H9 (cell line): Measurements from ENCODE around the gene SH3BGR. TPM values are rescaled to one million over a fixed set of nuclear protein-coding genes. Genes with fewer than 3 reads are reported as not detected.

Source experiments
- DNase-seq: peaks from one replicate; pipeline ENCODE4 v3.0.0-alpha.2; 2017
- H2AFZ ChIP-seq: one replicate; pipeline ENCODE4 v1.6.1; 2013; ENCODE audit warnings: mild to moderate bottlenecking, low read length, control low read depth, moderate library complexity
- H2AK5ac ChIP-seq: 2 replicates; pipeline ENCODE4 v1.6.1; 2013; ENCODE audit warnings: low read length, control low read depth, mixed read lengths; ENCODE audit not compliant: insufficient read length
- H2BK120ac ChIP-seq: one replicate; pipeline ENCODE4 v1.6.1; 2013; ENCODE audit warnings: low read depth, mild to moderate bottlenecking, low read length, control low read depth, inconsistent platforms; ENCODE audit not compliant: poor library complexity, severe bottlenecking
- H2BK12ac ChIP-seq: 2 replicates; pipeline ENCODE4 v1.6.1; 2013; ENCODE audit warnings: low read length, control low read depth, mixed read lengths, low read depth; ENCODE audit not compliant: insufficient read length
- H2BK15ac ChIP-seq: 2 replicates; pipeline ENCODE4 v1.6.1; 2013; ENCODE audit warnings: low read depth, low read length, control low read depth
- H2BK20ac ChIP-seq: one replicate; pipeline ENCODE4 v1.6.1; 2013; ENCODE audit warnings: low read depth, mild to moderate bottlenecking, low read length, control low read depth, inconsistent platforms; ENCODE audit not compliant: poor library complexity, severe bottlenecking
- H2BK5ac ChIP-seq: 2 replicates; pipeline ENCODE4 v1.6.1; 2013; ENCODE audit warnings: low read length, control low read depth, mixed read lengths; ENCODE audit not compliant: insufficient read length
- H3K14ac ChIP-seq: 2 replicates; pipeline ENCODE4 v1.6.1; 2013; ENCODE audit warnings: low read length, control low read depth; ENCODE audit not compliant: insufficient read depth
- H3K18ac ChIP-seq: 2 replicates; pipeline ENCODE4 v1.6.1; 2013; ENCODE audit warnings: low read depth, mild to moderate bottlenecking, mixed read lengths, low read length, control low read depth; ENCODE audit not compliant: insufficient read length
- H3K23ac ChIP-seq: 2 replicates; pipeline ENCODE4 v1.6.1; 2013; ENCODE audit warnings: low read length, control low read depth, mixed read lengths, low read depth; ENCODE audit not compliant: insufficient read length
- H3K23me2 ChIP-seq: 2 replicates; pipeline ENCODE4 v1.6.1; 2013; ENCODE audit warnings: low read depth, mild to moderate bottlenecking, mixed read lengths, low read length, control low read depth; ENCODE audit not compliant: insufficient read length, poor library complexity, severe bottlenecking
- H3K27ac ChIP-seq: 2 replicates; pipeline ENCODE4 v1.5.1; 2013; ENCODE audit warnings: low read length, control low read depth, mixed read lengths, low read depth; ENCODE audit not compliant: insufficient read length
- H3K27me3 ChIP-seq: 2 replicates; pipeline ENCODE4 v1.6.1; 2013; ENCODE audit warnings: low read length, control low read depth, inconsistent platforms; ENCODE audit not compliant: insufficient read depth
- H3K4ac ChIP-seq: 2 replicates; pipeline ENCODE4 v1.6.1; 2013; ENCODE audit warnings: low read depth, mild to moderate bottlenecking, control low read depth, inconsistent platforms, low read length, moderate library complexity
- H3K4me1 ChIP-seq: 2 replicates; pipeline ENCODE4 v1.6.1; 2013; ENCODE audit warnings: low read length, control low read depth, inconsistent platforms; ENCODE audit not compliant: insufficient read depth
- H3K4me2 ChIP-seq: 2 replicates; pipeline ENCODE4 v1.6.1; 2013; ENCODE audit warnings: low read length, control low read depth, mixed read lengths; ENCODE audit not compliant: insufficient read length, insufficient read depth
- H3K56ac ChIP-seq: 2 replicates; pipeline ENCODE4 v1.6.1; 2013; ENCODE audit warnings: low read depth, mild to moderate bottlenecking, mixed read lengths, low read length, control low read depth; ENCODE audit not compliant: insufficient read length
- H3K79me1 ChIP-seq: 2 replicates; pipeline ENCODE4 v1.6.1; 2013; ENCODE audit warnings: low read depth, mild to moderate bottlenecking, moderate library complexity, low read length, control low read depth, inconsistent platforms; ENCODE audit not compliant: insufficient read depth, poor library complexity, severe bottlenecking
- H3K79me2 ChIP-seq: 2 replicates; pipeline ENCODE4 v1.6.1; 2013; ENCODE audit warnings: low read length, control low read depth, inconsistent platforms; ENCODE audit not compliant: insufficient read depth
- H3K9ac ChIP-seq: 2 replicates; pipeline ENCODE4 v1.6.1; 2013; ENCODE audit warnings: low read length, control low read depth, mixed read lengths; ENCODE audit not compliant: insufficient read length; ENCODE audit errors: extremely low read depth
- H3K9me3 ChIP-seq: one replicate; pipeline ENCODE4 v1.6.1; 2013; ENCODE audit warnings: low read depth, low read length, inconsistent platforms; ENCODE audit not compliant: control insufficient read depth
- H3T11ph ChIP-seq: one replicate; pipeline ENCODE4 v1.6.1; 2013; ENCODE audit warnings: mild to moderate bottlenecking, low read length, control low read depth, inconsistent platforms
- H4K20me1 ChIP-seq: one replicate; pipeline ENCODE4 v1.6.1; 2013; ENCODE audit not compliant: control insufficient read depth, insufficient read length, insufficient read depth
- H4K5ac ChIP-seq: 2 replicates; pipeline ENCODE4 v1.6.1; 2013; ENCODE audit warnings: low read depth, mild to moderate bottlenecking, mixed read lengths, low read length, control low read depth; ENCODE audit not compliant: insufficient read length
- H4K8ac ChIP-seq: replicated peaks from 2 replicates; pipeline ENCODE4 v1.6.1; 2013; ENCODE audit warnings: low read length, control low read depth, mixed read lengths, low read depth; ENCODE audit not compliant: insufficient read length
- H4K91ac ChIP-seq: 2 replicates; pipeline ENCODE4 v1.6.1; 2013; ENCODE audit warnings: low read depth, mild to moderate bottlenecking, moderate library complexity, mixed read lengths, low read length, control low read depth; ENCODE audit not compliant: insufficient read length
- H3K27ac Mint-ChIP-seq, 3 experiments: 2 replicates in 2 of 3; 3 replicates in 1 of 3; pipeline ENCODE4 v1.8.0; 2020 to 2021; ENCODE audit warnings: mixed read lengths in 3 of 3, mild to moderate bottlenecking in 1 of 3, moderate library complexity in 1 of 3
- H3K27me3 Mint-ChIP-seq: 2 replicates; pipeline ENCODE4 v1.8.0; 2021; ENCODE audit warnings: low read depth, mild to moderate bottlenecking, moderate library complexity, mixed read lengths
- H3K36me3 Mint-ChIP-seq, 3 experiments: 2 replicates in 2 of 3; 3 replicates in 1 of 3; pipeline ENCODE4 v1.8.0; 2020 to 2021; ENCODE audit warnings: low read depth in 3 of 3, mixed read lengths in 3 of 3; ENCODE audit not compliant: insufficient read depth in 1 of 3
- H3K4me1 Mint-ChIP-seq, 2 experiments: 2 replicates each; pipeline ENCODE4 v1.8.0; 2020; ENCODE audit warnings: mixed read lengths in 2 of 2
- H3K4me3 Mint-ChIP-seq, 2 experiments: 2 replicates in 1 of 2; 3 replicates in 1 of 2; pipeline ENCODE4 v1.8.0; 2020 to 2021; ENCODE audit warnings: mild to moderate bottlenecking in 2 of 2, mixed read lengths in 2 of 2, moderate library complexity in 1 of 2
- H3K9me3 Mint-ChIP-seq, 2 experiments: 2 replicates in 1 of 2; 3 replicates in 1 of 2; pipeline ENCODE4 v1.8.0; 2020; ENCODE audit warnings: mild to moderate bottlenecking in 2 of 2, mixed read lengths in 2 of 2, moderate library complexity in 1 of 2
- CTCF ChIP-seq: fragments of 200-600 bp; sonication (generic); conservative IDR thresholded peaks from 3 replicates; pipeline ENCODE4 v1.8.0; 2021; ENCODE audit warnings: antibody characterized with exemption, mild to moderate bottlenecking
- WGBS: extraction: QIAGEN DNeasy Blood & Tissue Kit; methylation state at CpG from one replicate; pipeline ENCODE4 v1.1.7; 2013; ENCODE audit warnings: missing lambda C conversion rate, low lambda C conversion rate, mixed read lengths; ENCODE audit not compliant: insufficient read length; ENCODE audit errors: extremely low coverage; 5-methylcytosine and 5-hydroxymethylcytosine counted together
- total RNA-seq: library from RNA; stranded (reverse); gene quantifications from 2 replicates; pipeline ENCODE4 v1.2.1, GENCODE V29; 2021

Gene SH3BGR
- total RNA-seq, 1 experiment from 2014 or later: 2.9 TPM

- Histone ChIP-seq H3K9me3 (no peaks in the 10 kb centered on the region), H3K23me2 (no peaks in the 10 kb centered on the region), H2BK12ac (no peak overlapping the region), H3K4me1 (no peaks in the 10 kb centered on the region), H2BK15ac (no peak overlapping the region), H3K79me2 (no peaks in the 10 kb centered on the region), H3K27me3 (no peaks in the 10 kb centered on the region), H2AK5ac (no peak overlapping the region), H2BK5ac (no peak overlapping the region), H3K79me1 (no peaks in the 10 kb centered on the region), H3K18ac (no peak overlapping the region), H3K56ac (no peak overlapping the region), H3K23ac (no peak overlapping the region), H3K4me2 (no peak overlapping the region), H3K27ac (no peak overlapping the region), H2BK20ac (no peak overlapping the region), H3T11ph (no peak overlapping the region), H2BK120ac (no peak overlapping the region), H3K14ac (no peak overlapping the region), H3K9ac (no peak overlapping the region), H3K4ac (no peak overlapping the region), H2AFZ (no peak overlapping the region), H4K91ac (no peak overlapping the region), H4K5ac (no peak overlapping the region), H4K20me1 (no peaks in the 10 kb centered on the region), H4K8ac (no peak overlapping the region)
- no peak for DNase-seq
- Mint-ChIP-seq H3K4me3 (no peak overlapping the region), H3K36me3 (peaks cover 0 to 5% (median 2%) of the 10 kb centered on the region in 3 experiments; a peak in 3 of 7 replicates), H3K27ac (no peak overlapping the region; a peak in 1 of 7 replicates), H3K4me1 (peaks cover 10 to 15% of the 10 kb centered on the region in 2 experiments), H3K27me3 (no peaks in the 10 kb centered on the region), H3K9me3 (no peaks in the 10 kb centered on the region)
- TF ChIP-seq CTCF: no peak
- no CpG with 5 or more reads among the region's 4 CpGs for WGBS
Observed at GRCh38 chr21:39479164-39479813, 27.5 kb downstream of the SH3BGR start.
